Activated T-cell treated with anti-CD3 and anti-CD28 coated beads for 24 hours (primary cell): Measurements from ENCODE around the gene AOAH.
"Not testable (repeated sequence)": the region's sequence is repeated elsewhere in the genome, so short reads cannot be mapped to it uniquely, and the experiment has no call there.

ENCODE experiments used
- DNase-seq: peaks from one replicate; pipeline ENCODE4 v3.0.0-alpha.2; 2020; ENCODE audit warnings: low read depth

AOAH gene

GRCh38 chr7:36506820-36507219 lies 217.5 kb downstream of the AOAH start:
- no peak for DNase-seq

- no peak for DNase-seq
These were observed 218.0 kb downstream of the AOAH start for GRCh38 chr7:36506130-36506798.

GRCh38 chr7:36504617-36505016 lies 219.7 kb downstream of the AOAH start:
- DNase-seq, result not testable (repeated sequence)

GRCh38 chr7:36504216-36504615 lies 220.1 kb downstream of the AOAH start:
- DNase-seq, result not testable (repeated sequence)

GRCh38 chr7:36497775-36498174 lies 226.5 kb downstream of the AOAH start:
- no peak for DNase-seq

GRCh38 chr7:36497176-36497575 lies 227.1 kb downstream of the AOAH start:
- DNase-seq, result not testable (repeated sequence)

GRCh38 chr7:36496576-36496975 lies 227.7 kb downstream of the AOAH start:
- DNase-seq, result no peak

- DNase-seq, result no peak
These were observed 233.0 kb downstream of the AOAH start for GRCh38 chr7:36491317-36491716.

GRCh38 chr7:36490419-36490830 lies 233.9 kb downstream of the AOAH start:
- no peak for DNase-seq

- DNase-seq, result not testable (repeated sequence)
These were observed 235.6 kb downstream of the AOAH start for GRCh38 chr7:36488672-36489071.

- DNase-seq, result peak; percentile 23
These were observed 236.4 kb downstream of the AOAH start for GRCh38 chr7:36487756-36488336.

- DNase-seq, result no peak
These were observed 238.0 kb downstream of the AOAH start for GRCh38 chr7:36486336-36486735.

- no peak for DNase-seq
These were observed 240.0 kb downstream of the AOAH start for GRCh38 chr7:36484265-36484664.

GRCh38 chr7:36483853-36484252 lies 240.4 kb downstream of the AOAH start:
- DNase-seq, result not testable (repeated sequence)

GRCh38 chr7:36478745-36479144 lies 245.5 kb downstream of the AOAH start:
- DNase-seq, result no peak

- DNase-seq, result no peak
These were observed 248.9 kb downstream of the AOAH start for GRCh38 chr7:36475381-36475780.

- no peak for DNase-seq
These were observed 249.3 kb downstream of the AOAH start for GRCh38 chr7:36475011-36475342.

- DNase-seq, result no peak
These were observed 249.8 kb downstream of the AOAH start for GRCh38 chr7:36474283-36475010.

GRCh38 chr7:36473454-36474282 lies 250.6 kb downstream of the AOAH start:
- DNase-seq, result no peak

- DNase-seq, result no peak
These were observed 252.1 kb downstream of the AOAH start for GRCh38 chr7:36472141-36472729.

- DNase-seq, result no peak
These were observed 255.1 kb downstream of the AOAH start for GRCh38 chr7:36469236-36469635.
